IPS DF 4.7 (cell line): ENCODE data around the gene TMEM14A.
A peak's percentile ranks its signal among the peaks of the same experiment; 100 is the strongest.

Experiments used
- DNase-seq: peaks from one replicate; pipeline ENCODE4 v3.0.0-alpha.2; 2013; ENCODE audit warnings: low spot score; ENCODE audit errors: extremely low read depth

The TMEM14A gene, protein sequence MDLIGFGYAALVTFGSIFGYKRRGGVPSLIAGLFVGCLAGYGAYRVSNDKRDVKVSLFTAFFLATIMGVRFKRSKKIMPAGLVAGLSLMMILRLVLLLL

GRCh38 chr6:52670502-52671409 lies at the start of gene TMEM14A:
Gene TMEM14A, plus strand, starts transcription at chr6:52671113. Its CDS starts 5,990 bp downstream, at chr6:52677103.
- peak; percentile 86 for DNase-seq

GRCh38 chr6:52621631-52622030 lies 49.3 kb upstream of the TMEM14A start:
- no peak for DNase-seq

GRCh38 chr6:52622810-52623209 lies 48.1 kb upstream of the TMEM14A start:
- DNase-seq, result no peak

GRCh38 chr6:52632011-52632410 lies 38.9 kb upstream of the TMEM14A start:
- DNase-seq, result no peak

GRCh38 chr6:52634211-52634610 lies 36.7 kb upstream of the TMEM14A start:
- no peak for DNase-seq

DNA sequence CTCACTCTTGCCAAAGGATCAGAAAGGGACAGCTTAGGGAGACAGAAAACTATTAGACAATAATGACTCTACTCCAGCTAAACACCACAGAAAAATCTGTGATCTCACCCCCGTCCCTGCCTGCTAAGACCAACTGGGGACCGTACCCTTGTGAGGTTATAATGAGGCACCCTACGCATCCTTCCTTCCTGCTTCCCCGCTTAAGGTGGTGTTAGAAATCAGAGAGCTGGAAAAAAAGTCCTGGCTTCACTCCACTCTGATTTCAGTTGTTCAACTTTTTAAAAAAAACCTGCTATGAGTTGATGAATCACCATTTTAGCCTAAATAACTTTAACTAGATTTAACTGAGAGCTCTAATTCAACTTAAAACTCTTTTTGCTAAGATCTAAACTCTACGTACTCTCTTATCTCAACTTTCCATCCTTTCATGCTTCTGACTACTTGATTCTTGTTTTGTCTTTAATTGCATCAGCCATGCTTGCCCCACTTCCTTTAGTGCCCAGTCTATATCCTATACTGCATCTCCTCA lies 35.8 kb upstream of the TMEM14A start:
- no peak for DNase-seq

DNA sequence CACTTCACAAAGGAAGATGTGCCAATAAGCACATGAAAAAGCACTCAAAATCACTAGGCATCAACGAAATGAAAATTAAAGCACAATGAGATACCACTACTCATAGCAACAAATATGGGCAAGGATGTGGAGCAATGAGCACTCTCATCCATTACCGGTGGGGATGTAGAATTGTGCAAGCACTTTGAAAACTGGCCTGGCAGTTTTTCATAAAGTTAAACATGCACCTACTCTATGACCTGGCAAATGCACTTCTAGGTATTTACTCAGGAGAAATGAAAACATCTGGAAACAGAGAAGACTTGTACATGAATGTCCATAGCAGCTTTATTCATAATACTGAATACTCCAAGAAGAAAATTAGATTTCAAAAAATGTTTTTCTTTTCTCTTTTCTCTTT lies 34.1 kb upstream of the TMEM14A start:
- DNase-seq, result no peak

DNA sequence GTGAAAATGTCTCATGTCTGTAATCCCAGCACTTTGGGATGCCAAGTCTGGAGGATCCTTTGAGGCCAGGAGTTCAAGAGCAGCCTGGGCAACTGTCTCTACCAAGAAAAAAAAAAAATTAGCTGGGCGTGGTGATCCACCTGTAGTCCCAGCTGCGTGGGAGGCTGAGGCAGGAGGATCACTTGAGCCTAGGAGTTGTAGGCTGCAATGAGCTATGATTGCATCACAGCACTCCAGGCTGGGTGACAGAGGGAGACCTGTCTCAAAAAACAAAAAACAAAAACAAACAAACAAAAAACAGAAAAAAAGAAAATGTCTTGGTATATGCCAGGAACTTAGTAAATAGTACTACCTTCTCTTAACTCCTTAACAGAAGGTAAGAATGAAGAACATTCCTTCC lies 31.4 kb upstream of the TMEM14A start:
- DNase-seq, result no peak

DNA sequence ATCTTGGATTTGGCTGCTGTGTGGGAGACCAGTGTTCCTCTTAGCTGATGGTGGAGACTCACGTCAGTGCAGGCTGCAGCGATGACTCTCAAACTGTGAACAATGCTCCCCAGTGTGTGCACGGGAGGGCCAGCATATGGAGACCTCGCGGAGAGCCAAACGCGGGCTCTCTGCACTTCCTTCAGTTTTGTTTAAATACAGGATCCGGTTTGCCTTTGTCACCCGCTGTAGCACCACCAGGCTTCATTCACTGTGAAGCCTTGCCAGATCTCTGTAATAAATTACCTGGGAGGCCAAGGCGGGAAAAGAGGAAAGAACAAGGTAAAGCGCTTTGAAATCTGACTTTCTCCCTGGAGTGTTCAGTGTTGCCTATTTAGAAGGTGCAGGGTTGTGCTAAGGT lies 30.7 kb upstream of the TMEM14A start:
- DNase-seq, result no peak

DNA sequence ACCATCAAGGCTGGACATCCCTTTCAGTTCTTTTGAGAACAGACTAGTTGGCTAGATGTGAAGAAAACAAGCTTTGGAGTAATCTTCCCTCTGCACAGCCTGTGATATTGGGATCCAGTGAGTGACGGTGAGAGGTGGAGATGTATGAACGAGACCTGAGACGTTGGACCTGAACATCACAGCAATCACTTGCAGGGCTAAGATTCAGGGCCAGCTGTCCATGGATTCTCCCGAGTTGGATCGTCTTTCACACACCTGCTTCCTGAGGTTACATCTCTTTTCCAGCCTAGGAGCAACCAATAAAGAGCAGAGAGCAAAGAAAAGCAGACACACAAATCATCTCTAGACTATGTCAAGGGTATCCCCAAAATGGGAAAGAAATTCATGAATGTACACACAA lies 30.0 kb upstream of the TMEM14A start:
- no peak for DNase-seq

DNA sequence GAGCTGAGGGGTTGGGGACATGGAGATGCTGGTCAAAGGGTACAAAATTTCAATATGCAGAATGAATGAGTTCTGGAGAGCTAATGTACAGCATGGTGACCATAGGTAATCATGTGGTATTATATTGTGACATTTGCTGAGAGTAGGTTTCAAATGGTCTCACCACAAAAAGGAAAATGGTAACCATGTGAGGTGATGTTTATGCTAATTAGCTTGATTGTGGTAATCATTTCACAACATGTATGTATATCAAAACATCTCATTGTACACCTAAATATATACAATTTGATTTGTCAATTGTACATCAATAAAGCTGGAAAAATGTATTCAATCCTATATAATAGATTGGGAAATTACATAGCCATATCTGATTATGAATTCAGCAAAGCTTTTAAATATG lies 29.5 kb upstream of the TMEM14A start:
- DNase-seq, result no peak

- DNase-seq, result no peak
These were observed 29.1 kb upstream of the TMEM14A start for GRCh38 chr6:52641826-52642225.

DNA sequence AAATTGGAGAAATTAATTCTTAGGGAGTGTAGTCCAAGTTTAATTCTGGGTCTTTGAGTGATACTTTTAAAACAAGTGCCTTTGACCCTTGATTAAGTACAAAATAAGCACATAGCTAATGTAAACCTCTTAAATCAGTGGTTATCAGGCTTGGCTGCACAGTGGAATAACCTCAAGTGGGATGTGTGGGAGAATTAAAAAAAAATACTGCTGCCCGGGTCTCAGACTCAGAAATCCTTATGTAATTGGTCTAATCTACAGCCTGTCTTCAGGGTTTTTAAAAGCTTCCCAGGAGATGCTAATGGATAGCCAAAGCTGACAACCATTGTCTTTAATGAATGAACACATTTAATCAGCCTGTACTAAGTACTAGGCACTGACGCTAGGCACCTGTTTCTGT lies 28.5 kb upstream of the TMEM14A start:
- DNase-seq, result no peak

DNA sequence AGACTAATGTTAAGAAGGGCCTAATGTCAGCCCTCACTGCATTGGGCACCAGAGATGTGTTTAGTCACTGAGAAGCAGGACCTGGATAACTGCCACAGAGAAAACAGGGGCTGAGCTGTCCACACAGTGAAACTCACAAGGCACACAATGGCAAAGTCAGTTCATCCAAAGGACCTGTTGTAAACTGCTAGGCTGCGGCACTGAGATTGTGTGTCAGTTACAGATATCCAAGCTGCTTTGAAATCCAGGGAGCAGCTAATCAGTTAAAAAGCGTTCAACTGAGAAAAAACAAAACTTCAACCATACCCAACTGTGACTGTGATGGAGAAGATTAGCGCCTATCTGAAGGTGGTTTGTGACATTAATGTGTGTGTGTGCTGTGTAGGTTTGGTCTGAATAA lies 27.8 kb upstream of the TMEM14A start:
- no peak for DNase-seq

GRCh38 chr6:52644253-52644652 lies 26.7 kb upstream of the TMEM14A start:
- DNase-seq, result no peak

GRCh38 chr6:52645976-52646375 lies 24.9 kb upstream of the TMEM14A start:
- DNase-seq, result no peak

GRCh38 chr6:52647199-52647598 lies 23.7 kb upstream of the TMEM14A start:
- no peak for DNase-seq

DNA sequence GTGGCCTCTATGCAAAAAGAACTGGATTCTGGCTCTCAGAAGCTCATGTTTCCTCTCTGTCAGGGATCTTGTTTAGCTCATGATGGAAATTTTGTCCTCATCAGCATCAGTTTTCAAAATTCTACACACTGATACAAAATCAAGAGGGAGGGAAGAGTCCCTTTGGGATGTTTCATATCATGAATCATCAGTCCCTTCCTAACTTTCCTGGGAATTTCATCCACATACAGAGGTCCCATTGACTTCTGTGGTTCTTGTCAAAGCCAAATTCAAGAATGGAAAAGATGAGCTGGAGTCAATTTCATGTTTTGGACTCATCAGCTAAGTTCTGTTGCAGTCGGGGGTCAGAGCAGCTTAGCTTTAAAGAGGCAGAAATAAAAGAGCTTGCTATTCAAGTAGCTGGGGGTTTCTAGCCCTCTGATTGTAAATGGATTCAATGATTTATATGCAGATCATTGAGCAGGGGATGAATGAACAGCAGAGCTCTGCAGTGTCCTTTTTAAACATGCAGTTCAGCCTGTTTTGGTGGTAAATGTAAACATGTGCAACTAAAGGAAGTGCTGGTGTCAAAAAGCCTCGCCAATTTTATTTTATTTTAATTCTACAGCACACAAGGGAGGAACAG lies 21.3 kb upstream of the TMEM14A start:
- DNase-seq, result no peak

- no peak for DNase-seq
These were observed 20.0 kb upstream of the TMEM14A start for GRCh38 chr6:52650941-52651340.

DNA sequence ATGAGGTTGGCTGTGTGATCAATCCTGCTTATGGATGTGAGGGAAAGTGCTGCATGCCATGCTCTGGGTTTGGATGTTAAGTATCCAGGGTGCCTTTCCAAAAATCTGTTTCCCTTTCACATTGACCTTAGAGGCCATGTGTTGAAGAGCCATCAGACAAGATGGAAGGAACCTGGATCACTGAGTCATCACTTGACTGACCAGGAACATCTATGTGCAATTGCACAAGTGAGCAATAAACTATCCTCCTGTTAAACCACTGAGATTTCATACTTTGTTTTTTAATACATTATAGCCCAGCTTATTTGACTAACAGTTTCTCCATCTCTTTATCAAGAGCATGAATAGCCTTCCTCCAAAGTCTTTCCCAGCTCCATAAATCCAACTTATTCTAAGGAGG lies 17.8 kb upstream of the TMEM14A start:
- DNase-seq, result no peak

DNA sequence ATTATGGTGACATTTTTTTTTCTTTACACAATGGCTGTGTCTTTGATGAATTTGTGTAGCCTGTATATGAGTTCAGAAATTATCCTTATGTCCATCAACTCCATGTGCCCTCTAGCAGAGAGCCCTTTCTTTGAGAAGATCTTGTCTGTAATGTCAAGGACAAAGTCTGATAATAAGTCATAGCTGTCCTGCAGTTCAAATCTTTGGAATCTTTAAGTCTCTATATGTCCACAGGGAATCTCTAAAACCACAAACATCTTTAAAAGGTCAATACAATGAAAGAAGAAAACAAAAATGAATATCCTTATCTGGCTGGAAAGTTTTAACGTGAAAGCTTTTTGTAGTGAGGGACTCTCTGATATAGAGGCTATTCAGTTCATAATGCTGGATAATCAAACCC lies 16.9 kb upstream of the TMEM14A start:
- no peak for DNase-seq

DNA sequence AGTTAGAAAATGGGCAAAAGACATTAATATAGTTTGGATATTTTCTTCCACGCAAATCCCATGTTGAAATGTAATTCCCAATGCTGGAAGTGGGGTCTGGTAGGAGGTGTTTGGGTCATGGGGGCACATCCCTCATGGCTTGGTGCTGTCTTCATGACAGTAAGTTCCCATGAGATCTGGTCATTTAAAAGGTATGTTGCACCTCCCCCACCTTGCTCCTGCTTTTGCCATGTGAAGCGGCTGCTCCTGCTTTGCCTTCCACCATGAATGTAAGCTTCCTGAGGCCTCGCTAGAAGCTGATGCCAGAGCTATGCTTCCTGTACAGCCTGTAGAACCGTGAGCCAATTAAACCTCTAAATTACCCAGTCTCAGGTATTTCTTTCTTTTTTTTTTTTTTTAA lies 16.3 kb upstream of the TMEM14A start:
- no peak for DNase-seq
